CD4-positive, alpha-beta T cell treated with Interferon gamma for 1 hour (primary cell): ENCODE data around the gene SDK2.

Experiments used
- DNase-seq: peaks from one replicate; pipeline ENCODE4 v3.0.0-alpha.2; 2020

The SDK2 gene

GRCh38 chr17:73652886-73653480 lies 8.7 kb upstream of the SDK2 start:
- DNase-seq, result no peak

- no peak for DNase-seq
These were observed 6.5 kb upstream of the SDK2 start for GRCh38 chr17:73650617-73651200.

DNA sequence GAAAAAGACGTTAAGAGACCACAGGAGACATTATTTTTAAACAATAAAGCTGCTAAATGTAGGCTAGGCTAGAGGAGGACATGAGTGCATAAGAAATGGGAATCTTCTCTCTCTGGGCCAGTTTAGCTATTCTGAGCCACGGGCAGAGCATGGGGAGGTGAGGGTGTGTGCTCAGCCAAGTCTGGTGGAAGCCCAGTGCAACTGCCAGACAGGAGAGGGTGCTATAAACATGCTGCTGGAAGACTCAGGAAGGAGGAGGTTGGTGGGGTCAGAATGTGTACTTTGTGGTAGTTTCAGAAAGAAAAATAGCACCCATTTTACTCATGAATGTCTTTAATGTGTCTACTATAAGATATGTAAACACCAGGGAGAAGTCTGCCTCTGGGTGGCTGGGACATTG lies 5.9 kb upstream of the SDK2 start:
- no peak for DNase-seq

- DNase-seq, result no peak
These were observed 4.7 kb upstream of the SDK2 start for GRCh38 chr17:73648974-73649373.

- DNase-seq, result no peak
These were observed 4.2 kb upstream of the SDK2 start for GRCh38 chr17:73648543-73648820.

GRCh38 chr17:73647772-73648542 lies 3.7 kb upstream of the SDK2 start:
- DNase-seq, result no peak

DNA sequence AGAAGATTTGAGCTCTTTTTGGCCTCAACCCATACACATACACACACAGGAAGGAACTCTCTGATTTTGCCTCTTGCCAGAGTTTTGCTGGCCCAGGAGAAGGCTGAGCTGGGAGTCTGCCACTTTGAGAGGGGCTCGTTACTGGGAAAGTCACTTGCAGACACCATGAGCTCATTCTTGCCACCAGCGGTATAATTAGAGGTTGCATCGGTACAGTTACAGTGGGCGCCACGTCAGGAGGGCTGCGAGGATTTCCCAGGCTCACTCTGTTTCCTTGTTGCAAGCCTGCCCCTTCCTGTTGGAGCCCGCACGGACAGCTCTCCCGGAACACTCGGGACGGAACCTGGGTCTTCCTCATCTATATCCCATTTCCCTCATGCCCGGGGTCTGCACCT lies 3.1 kb upstream of the SDK2 start:
- no peak for DNase-seq

GRCh38 chr17:73646409-73647300 lies 2.4 kb upstream of the SDK2 start:
- DNase-seq, result no peak

DNA sequence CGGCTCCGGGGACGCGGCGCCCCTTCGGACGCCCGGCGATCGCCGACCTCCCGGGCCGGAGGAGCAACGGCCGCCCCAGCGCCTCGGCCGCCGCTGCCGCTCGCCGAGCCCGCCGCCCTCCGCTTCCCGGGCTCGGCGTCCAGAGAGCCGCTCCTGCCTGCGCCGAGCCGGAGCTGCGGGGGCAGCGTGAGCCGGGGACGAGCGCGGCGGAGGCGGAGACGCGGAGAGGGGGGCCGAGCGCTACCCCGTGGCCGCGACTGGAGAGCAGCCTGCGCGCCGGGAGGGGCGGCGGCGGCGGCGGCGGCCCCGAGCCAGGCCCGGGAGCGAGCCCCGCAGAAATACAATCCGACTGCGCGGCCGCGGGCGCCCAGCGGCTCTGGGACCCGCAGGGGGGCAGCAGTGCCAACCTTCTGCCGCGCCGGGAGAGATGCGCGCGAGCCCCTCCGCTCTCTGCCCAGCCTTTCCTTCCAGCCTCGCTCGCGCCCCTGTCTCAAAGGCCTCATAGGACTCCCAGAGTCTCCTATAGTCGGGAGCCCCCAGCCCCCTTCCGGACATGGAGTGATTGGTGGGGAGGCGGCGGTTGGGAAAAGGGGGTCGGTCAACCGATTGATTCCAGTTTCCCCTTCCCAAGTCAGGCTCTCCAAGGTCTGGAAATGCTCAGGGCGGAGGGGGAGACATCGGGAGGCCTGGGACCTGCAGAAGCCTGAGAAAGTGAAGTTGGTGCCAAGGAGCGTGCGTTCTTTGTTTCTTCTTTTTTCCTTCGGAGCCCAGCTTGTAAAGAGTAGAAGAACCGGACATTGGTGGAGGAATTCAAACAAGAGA lies 1.0 kb upstream of the SDK2 start:
- DNase-seq, result peak; percentile 32

- DNase-seq, result no peak
These were observed 447 bp downstream of the SDK2 start for GRCh38 chr17:73643852-73644144.

GRCh38 chr17:73643001-73643851 lies 1.0 kb downstream of the SDK2 start:
- DNase-seq, result no peak

GRCh38 chr17:73642659-73643000 lies 1.6 kb downstream of the SDK2 start:
- no peak for DNase-seq

GRCh38 chr17:73641826-73642600 lies 2.2 kb downstream of the SDK2 start:
- no peak for DNase-seq

DNA sequence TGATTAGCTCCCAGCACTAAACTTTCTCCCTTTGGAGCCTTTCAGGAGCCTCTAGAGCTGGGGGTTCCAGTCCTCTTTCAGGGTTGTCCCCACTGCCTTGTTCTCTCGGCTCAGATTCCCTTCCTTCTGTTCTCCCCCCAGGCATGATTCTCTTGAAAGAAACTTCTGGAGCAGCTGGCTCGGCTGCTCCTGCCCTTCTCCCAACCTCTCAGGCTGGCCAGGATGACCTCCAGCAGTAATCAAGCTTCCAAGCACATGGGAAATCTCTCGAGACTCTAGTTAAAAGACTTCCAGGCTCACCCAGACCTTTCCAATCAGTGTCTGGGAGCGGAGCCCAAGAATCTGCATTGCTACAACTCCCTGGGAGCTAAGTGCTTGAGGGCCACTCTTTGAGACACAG lies 3.6 kb downstream of the SDK2 start:
- no peak for DNase-seq

DNA sequence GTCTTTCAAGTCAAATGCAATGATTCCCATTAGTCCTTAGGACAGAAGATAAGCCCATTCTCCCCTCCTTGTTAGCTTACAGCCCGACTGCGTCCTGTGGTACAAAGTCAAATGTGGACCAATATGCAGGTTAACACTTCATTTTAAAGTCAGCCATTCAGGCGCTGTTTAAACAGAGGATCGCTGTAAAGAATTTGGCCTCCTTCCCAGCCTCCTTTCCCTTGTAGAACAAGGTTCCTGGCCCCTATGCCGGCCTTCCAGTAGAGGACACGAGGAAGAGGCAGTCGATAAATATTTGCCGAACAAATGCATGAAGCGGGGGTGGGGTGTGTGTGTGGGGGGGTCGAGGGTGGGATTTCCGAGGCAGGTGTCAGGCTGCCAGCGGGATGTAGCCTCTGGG lies 4.3 kb downstream of the SDK2 start:
- no peak for DNase-seq

DNA sequence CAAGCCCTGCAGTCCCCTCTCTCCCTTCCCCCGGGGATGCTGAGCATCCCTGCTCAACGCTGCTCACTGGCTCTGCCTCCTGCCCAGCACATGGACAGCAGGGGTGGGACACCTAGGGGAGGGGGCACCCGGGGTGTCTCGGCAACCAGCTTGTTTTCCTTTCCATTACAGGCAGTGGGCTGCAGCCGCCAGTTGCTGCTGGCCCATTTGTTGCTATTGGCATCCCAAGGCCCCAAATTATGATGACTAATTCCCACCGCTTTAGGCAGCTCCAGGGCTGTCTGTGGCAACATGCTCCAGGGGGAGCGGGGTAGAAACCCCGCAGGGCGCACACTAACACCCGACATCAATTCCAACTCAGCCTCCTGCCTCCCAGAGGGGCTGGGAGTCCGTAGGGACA lies 4.9 kb downstream of the SDK2 start:
- no peak for DNase-seq

GRCh38 chr17:73638556-73638955 lies 5.7 kb downstream of the SDK2 start:
- DNase-seq, result no peak

DNA sequence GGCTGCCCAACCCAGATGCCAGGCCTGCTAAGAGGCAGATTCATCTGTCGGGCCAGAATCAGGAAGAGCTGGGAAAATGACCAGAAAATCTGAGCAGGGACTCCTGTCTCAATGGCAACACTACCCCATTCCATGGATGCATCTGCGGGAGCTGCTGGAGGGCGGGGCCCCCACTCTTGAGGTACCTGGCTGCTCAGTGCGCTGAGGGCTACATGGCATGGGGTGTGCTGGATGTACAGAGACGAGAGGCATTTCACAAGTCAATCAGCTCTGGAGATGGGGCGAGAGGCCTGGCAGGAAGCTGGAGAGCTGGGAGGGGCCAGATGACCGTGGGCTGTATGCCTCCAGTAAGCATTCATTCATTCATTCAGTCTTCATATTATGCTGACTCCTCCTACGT lies 6.4 kb downstream of the SDK2 start:
- no peak for DNase-seq

GRCh38 chr17:73635101-73635817 lies 9.0 kb downstream of the SDK2 start:
- DNase-seq, result no peak

DNA sequence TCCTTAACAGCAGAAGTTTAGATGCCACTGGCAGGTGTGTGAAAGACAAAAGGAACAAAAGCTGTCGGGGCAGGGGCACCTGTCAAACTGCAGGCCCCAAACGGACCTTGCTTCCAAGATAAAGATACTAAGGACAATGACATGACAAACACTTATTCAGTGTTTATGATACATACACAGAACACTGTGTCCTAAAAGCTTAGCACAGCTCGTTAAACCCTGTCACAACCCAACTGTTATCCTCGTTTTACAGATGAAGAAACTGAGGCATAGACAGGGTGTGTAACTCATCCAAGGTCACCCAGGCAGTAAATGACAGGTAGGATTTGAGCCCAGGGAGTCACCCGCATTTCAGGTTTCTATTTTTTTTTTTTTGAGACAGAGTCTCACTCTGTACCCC lies 9.6 kb downstream of the SDK2 start:
- DNase-seq, result no peak

GRCh38 chr17:73633736-73634135 lies 10.5 kb downstream of the SDK2 start:
- no peak for DNase-seq
